ENCODE data around the gene LUM.

DNA sequence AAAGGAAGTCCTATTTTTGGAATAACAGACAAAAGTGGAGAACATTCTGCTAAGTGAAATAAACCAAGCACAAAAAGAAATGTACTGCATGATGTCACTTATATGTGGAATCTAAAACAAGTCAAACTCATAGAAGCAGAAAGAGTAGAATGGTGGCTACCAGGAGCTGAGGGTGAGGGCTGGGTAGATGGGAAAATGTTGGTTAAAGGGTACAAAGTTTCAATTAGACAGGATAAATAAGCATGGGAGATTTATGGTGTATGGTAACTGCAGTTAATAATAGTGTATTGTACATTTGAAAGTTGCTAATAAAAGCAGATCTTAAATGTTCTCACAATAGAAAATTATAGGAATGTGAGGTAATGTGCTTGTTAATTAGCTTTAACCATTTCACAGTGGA, 12.8 kb downstream of the LUM start:
- TF ChIP-seq, protein P1, sequence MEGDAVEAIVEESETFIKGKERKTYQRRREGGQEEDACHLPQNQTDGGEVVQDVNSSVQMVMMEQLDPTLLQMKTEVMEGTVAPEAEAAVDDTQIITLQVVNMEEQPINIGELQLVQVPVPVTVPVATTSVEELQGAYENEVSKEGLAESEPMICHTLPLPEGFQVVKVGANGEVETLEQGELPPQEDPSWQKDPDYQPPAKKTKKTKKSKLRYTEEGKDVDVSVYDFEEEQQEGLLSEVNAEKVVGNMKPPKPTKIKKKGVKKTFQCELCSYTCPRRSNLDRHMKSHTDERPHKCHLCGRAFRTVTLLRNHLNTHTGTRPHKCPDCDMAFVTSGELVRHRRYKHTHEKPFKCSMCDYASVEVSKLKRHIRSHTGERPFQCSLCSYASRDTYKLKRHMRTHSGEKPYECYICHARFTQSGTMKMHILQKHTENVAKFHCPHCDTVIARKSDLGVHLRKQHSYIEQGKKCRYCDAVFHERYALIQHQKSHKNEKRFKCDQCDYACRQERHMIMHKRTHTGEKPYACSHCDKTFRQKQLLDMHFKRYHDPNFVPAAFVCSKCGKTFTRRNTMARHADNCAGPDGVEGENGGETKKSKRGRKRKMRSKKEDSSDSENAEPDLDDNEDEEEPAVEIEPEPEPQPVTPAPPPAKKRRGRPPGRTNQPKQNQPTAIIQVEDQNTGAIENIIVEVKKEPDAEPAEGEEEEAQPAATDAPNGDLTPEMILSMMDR (IDR thresholded peaks at IDR 0.05) = no peak
- TF ChIP-seq POLR2A (IDR thresholded peaks at IDR 0.05) (no peak), EP300 (IDR thresholded peaks at IDR 0.05) (no peak), POLR2AphosphoS5 (IDR thresholded peaks at IDR 0.05) (no peak)
